ENCODE data around the gene SORCS2.

DNA sequence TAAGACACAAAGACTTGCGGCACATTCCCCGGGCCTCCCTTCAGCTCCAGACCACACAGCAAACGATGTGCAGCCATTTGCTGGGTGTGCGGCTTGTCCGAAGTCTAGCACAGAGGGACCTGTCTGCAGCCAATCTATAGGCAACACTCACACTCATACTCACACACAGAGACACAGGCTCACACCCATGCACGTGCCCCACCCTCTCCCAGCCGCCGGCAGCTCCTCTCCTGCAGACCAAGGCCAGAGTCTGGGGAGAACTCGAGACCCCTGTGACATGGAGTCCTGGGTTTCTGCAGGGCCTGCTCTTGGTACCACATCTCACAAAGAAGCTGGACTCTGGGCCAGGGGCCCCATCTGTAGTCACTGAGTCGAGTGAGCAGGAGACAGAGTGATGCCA, 487.8 kb downstream of the SORCS2 start:
- TF ChIP-seq CEBPB (IDR thresholded peaks at IDR 0.05; ENCODE audit: low read depth, low read length) (no peak), EZH2 (IDR thresholded peaks at IDR 0.05; ENCODE audit: low read depth, low read length, severe bottlenecking) (no peak), POLR2A (IDR thresholded peaks at IDR 0.05; ENCODE audit: control extremely low read depth in 1 of 2, low read depth in 2 of 2, low read length in 2 of 2) (no peak)
- TF ChIP-seq, protein P1, sequence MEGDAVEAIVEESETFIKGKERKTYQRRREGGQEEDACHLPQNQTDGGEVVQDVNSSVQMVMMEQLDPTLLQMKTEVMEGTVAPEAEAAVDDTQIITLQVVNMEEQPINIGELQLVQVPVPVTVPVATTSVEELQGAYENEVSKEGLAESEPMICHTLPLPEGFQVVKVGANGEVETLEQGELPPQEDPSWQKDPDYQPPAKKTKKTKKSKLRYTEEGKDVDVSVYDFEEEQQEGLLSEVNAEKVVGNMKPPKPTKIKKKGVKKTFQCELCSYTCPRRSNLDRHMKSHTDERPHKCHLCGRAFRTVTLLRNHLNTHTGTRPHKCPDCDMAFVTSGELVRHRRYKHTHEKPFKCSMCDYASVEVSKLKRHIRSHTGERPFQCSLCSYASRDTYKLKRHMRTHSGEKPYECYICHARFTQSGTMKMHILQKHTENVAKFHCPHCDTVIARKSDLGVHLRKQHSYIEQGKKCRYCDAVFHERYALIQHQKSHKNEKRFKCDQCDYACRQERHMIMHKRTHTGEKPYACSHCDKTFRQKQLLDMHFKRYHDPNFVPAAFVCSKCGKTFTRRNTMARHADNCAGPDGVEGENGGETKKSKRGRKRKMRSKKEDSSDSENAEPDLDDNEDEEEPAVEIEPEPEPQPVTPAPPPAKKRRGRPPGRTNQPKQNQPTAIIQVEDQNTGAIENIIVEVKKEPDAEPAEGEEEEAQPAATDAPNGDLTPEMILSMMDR (IDR thresholded peaks at IDR 0.05; ENCODE audit: control extremely low read depth in 1 of 3, insufficient read depth in 1 of 3, low read depth in 1 of 3, low read length in 3 of 3), result no peak
